Adrenal gland (tissue), 12 donors: Measurements from ENCODE around the gene TPR. TPM values are rescaled to one million over a fixed set of nuclear protein-coding genes. Genes with fewer than 3 reads are reported as not detected.

Experiments used
- DNase-seq, 7 donors: peaks; one replicate each; pipeline ENCODE4 v3.0.0-alpha.2; 2019 to 2020
- H3K27ac ChIP-seq, 5 donors: fragments of 200-600 bp; sonication (generic) in 4 of 5; 1 replicate in 3 of 5; 2 replicates in 2 of 5; pipeline versions ENCODE4 v1.5.1 to v1.8.0; 2016 to 2020; ENCODE audit warnings: mild to moderate bottlenecking in 1 of 5
- H3K27me3 ChIP-seq: fragments of 200-600 bp; 2 replicates; pipeline ENCODE4 v1.8.0; 2021
- H3K36me3 ChIP-seq, 2 donors: fragments of 200-600 bp; replicated peaks in 1 of 2; 1 replicate in 1 of 2; 2 replicates in 1 of 2; pipeline versions ENCODE4 v1.5.1 to v1.8.0; 2018 to 2022
- H3K4me1 ChIP-seq, 2 donors: fragments of 200-600 bp; replicated peaks in 1 of 2; 1 replicate in 1 of 2; 2 replicates in 1 of 2; pipeline versions ENCODE4 v1.5.1 to v1.8.0; 2018 to 2021
- H3K4me3 ChIP-seq, 4 donors: fragments of 200-600 bp; sonication (generic) in 3 of 4; one replicate each; pipeline ENCODE4 v1.5.1; 2016 to 2018
- H3K9me3 ChIP-seq, 3 donors: fragments of 200-600 bp; sonication (generic) in 1 of 3; replicated peaks in 1 of 3; 1 replicate in 2 of 3; 2 replicates in 1 of 3; pipeline versions ENCODE4 v1.5.1 to v1.8.0; 2016 to 2021
- CTCF ChIP-seq, 6 experiments: fragments of 450-650 bp in 4 of 6; fragments of 200-600 bp in 2 of 6; sonication (generic) in 1 of 6; IDR thresholded peaks; 1 replicate in 5 of 6; 2 replicates in 1 of 6; pipeline versions ENCODE4 v1.5.1 to v1.8.0; 2016 to 2021; ENCODE audit warnings: antibody characterized with exemption in 6 of 6, mild to moderate bottlenecking in 2 of 6, moderate library complexity in 1 of 6
- POLR2A ChIP-seq, 2 donors: fragments of 450-650 bp; IDR thresholded peaks; one replicate each; pipeline ENCODE4 v1.6.1; 2017; ENCODE audit warnings: antibody characterized with exemption in 2 of 2, mild to moderate bottlenecking in 2 of 2, moderate library complexity in 1 of 2
- WGBS, 4 donors: extraction: QIAGEN DNeasy Blood & Tissue Kit in 2 of 4; methylation state at CpG; one replicate each; pipeline versions ENCODE4 v1.1.5 to v1.1.7; 2013 to 2017; 5-methylcytosine and 5-hydroxymethylcytosine counted together
- intact Hi-C, 2 donors: fragments of 100-400 bp; cut with DNase I; formaldehyde crosslinking; loops; one replicate each; pipeline versions ENCODE4 v1.14.1 to v1.15.0; 2022 to 2023
- polyA plus RNA-seq, 3 donors: library from polyadenylated mRNA; stranded (reverse); fragments of 200-250 nt in 2 of 3; fragments of 350-450 nt in 1 of 3; fragmentation: Illumina TruSeq in 1 of 3; extraction: RNeasy Lipid Tissue Mini Kit (QIAGEN cat#74804) in 1 of 3; gene quantifications; one replicate each; pipeline ENCODE4 v1.2.3, GENCODE V29; 2013 to 2014
- total RNA-seq, 9 donors: library from RNA; depleted of rRNA in 4 of 9; stranded (reverse); fragments of >200 nt in 4 of 9; fragments of 120-200 nt in 1 of 9; fragmentation: NEBNext Ultra II Directional in 1 of 9; extraction: Animal tissue kit (Norgen Biotek cat#: 25700) in 1 of 9; gene quantifications; one replicate each; pipeline versions ENCODE4 v1.1.0 to v1.2.4, GENCODE V29; 2013 to 2023
- donor health status: healthy with polysubstance abuse.
- donor health status: Bipolar disorder and iron deficiency.
- donor health status: DM: yes; HTN: yes; CAD: no.
- donor health status: DM: no; HTN: no; CAD: no.
- donor health status: DM: no; HTN: no; CAD: no.
- donor health status: DM: yes; HTN: yes; CAD: no.

The TPR gene
- total and polyA plus RNA-seq, 12 donors, result 24.2 to 99.2 (median 57.0) TPM

- TF ChIP-seq CTCF (IDR thresholded peaks at IDR 0.05) (no peak), POLR2A (IDR thresholded peaks at IDR 0.05) (no peak)
- DNase-seq, result no peak
- intact Hi-C loops, result no loop called here
- no peaks in the 10 kb centered on the region for H3K27me3 ChIP-seq
- H3K27ac ChIP-seq, result peak overlapping the region in 1 of 5 donors; percentile 40
- peaks cover 0 to 10% of the 10 kb centered on the region in 2 donors for H3K36me3 ChIP-seq
- H3K4me1 ChIP-seq, result peaks cover 0 to under 1% of the 10 kb centered on the region in 2 donors
- no peak overlapping the region for H3K4me3 ChIP-seq
- WGBS, 4 donors, result 56 to 73% (median 61%) methylated on average over 1 of the region's 1 CpG
- no peaks in the 10 kb centered on the region for H3K9me3 ChIP-seq
These were observed 45.9 kb upstream of the TPR start for GRCh38 chr1:186420923-186421322.

GRCh38 chr1:186420311-186420710, 45.3 kb upstream of the TPR start:
- Histone ChIP-seq H3K27ac (peak overlapping the region in 1 of 5 donors; percentile 40), H3K4me3 (no peak overlapping the region), H3K36me3 (peaks cover 0 to 10% of the 10 kb centered on the region in 2 donors), H3K27me3 (no peaks in the 10 kb centered on the region), H3K4me1 (peaks cover 0 to 7% of the 10 kb centered on the region in 2 donors), H3K9me3 (no peaks in the 10 kb centered on the region)
- intact Hi-C loops, result no loop called here
- no peak for DNase-seq
- TF ChIP-seq CTCF (IDR thresholded peaks at IDR 0.05) (no peak), POLR2A (IDR thresholded peaks at IDR 0.05) (no peak)

GRCh38 chr1:186418503-186418902, 43.5 kb upstream of the TPR start:
- TF ChIP-seq CTCF (IDR thresholded peaks at IDR 0.05), result no peak
- no peak for TF ChIP-seq POLR2A (IDR thresholded peaks at IDR 0.05)
- Histone ChIP-seq H3K4me3 (no peak overlapping the region), H3K36me3 (peaks cover 0 to 10% of the 10 kb centered on the region in 2 donors), H3K27me3 (no peaks in the 10 kb centered on the region), H3K27ac (no peak overlapping the region), H3K4me1 (peaks cover 0 to 7% of the 10 kb centered on the region in 2 donors), H3K9me3 (no peaks in the 10 kb centered on the region)
- 88 to 90% (median 89%) methylated on average over 4 of the region's 4 CpGs for WGBS, 4 donors
- intact Hi-C loops, result no loop called here
- DNase-seq, result no peak

- TF ChIP-seq CTCF (IDR thresholded peaks at IDR 0.05) (no peak), POLR2A (IDR thresholded peaks at IDR 0.05) (no peak)
- Histone ChIP-seq H3K36me3 (peaks cover 0 to 16% of the 10 kb centered on the region in 2 donors), H3K4me1 (peaks cover 0 to 7% of the 10 kb centered on the region in 2 donors), H3K27me3 (no peaks in the 10 kb centered on the region), H3K9me3 (no peaks in the 10 kb centered on the region), H3K27ac (no peak overlapping the region), H3K4me3 (no peak overlapping the region)
- intact Hi-C loops, result no loop called here
- WGBS, 4 donors, result 95 to 100% (median 96%) methylated on average over 1 of the region's 1 CpG
- no peak for DNase-seq
These were observed 38.3 kb upstream of the TPR start for GRCh38 chr1:186413319-186413718.
